ENCODE results near the gene IMPG2.
"Not testable (repeated sequence)": the region's sequence is repeated elsewhere in the genome, so short reads cannot be mapped to it uniquely, and the experiment has no call there.

Gene IMPG2

DNA sequence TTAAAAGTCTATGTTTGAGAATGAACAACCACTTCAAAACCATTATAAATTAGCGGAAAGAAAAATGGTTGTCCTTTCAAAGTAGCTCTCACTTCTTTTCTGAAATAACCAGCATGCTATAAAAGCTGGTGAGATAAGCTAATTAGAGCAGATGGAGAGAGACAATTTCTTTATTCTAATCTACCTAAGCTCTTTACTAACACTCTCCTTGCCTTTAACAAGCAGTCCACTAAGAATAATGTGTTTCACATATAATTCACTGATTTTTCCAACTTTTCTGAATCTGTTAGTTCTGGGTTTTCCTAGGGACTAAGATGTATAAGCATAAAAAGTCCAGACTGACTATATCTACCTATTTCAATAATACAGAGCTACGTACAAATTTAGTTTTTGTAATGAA is at the start of gene IMPG2:
TSS of gene IMPG2 (minus strand) at position 101 of the 400 bp plus-strand sequence. CDS start 203 bp downstream, outside the sequence.
- no peak for DNase-seq

DNA sequence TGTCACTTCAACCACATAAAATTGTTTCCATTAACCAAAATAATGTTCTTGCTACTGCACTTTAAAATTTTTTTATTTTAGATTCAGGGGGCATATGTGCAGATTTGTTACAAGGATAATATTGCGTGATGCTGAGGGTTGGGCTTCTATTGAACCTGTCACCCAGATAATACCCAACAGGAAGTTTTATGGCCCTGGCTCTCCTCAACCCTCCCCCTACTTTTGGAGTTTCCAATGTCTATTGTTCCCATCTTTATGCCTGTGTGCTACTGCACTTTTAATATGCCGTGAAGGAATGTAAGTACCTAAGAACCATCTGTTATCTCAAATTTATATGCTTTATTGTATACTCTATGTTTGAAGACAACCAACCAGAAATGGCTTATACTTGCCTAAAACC is 42.0 kb upstream of the IMPG2 start:
- no peak for DNase-seq

DNA sequence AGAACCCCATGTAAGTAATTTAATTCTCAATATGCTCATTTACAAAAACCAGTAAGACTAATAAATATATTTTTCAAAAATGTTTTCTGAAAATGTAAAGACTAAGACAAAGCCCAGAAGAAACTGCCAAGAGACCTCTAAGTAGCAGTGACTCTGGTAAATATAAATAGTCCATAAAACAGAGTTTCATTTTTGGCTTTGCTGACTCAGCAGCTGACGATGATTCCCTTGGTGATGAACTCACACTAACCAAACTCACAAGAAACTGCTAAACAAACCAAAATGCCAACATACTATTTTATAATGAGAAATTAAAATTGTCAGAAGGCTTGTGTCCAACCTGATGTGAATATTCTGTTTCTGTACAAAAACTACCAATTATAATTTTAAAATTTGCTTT is 31.5 kb upstream of the IMPG2 start:
- DNase-seq: no peak

DNA sequence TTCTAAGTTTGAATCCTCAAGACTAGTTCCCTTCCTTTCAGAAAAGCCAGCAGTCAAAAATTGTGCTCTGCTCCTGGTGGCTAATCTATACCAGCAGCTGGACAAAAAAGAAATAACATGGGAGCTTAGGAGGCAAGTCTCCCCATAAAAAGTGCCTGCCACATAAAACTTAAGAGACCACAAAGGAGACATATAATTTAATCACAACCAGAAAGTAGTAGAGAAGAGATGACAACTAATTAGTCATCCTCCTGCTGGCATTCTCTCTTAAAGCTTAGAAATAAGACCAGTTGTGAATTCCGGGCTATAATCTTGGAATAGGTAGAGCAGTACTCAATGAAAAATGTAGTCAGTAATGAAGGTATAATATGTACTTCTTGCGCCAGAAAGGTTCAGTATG is 20.2 kb upstream of the IMPG2 start:
- DNase-seq: no peak

DNA sequence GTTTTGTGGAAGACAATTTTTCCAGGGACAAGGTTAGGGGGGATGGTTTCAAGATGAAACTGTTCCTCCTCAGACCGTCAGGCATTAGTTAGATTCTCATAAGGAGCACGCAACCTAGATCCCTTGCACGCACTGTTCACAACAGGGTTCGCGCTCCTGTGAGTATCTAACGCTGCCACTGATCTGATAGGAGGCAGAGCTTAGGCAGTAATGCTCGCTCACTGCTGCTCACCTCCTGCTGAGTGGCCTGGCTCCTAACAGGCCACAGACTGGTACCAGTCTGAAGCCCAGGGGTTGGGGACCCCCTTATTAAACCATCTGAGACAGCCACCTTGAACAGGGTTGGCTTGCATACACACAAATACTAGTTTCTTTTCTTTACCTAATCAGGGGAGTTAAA is 13.5 kb upstream of the IMPG2 start:
- no peak for DNase-seq

DNA sequence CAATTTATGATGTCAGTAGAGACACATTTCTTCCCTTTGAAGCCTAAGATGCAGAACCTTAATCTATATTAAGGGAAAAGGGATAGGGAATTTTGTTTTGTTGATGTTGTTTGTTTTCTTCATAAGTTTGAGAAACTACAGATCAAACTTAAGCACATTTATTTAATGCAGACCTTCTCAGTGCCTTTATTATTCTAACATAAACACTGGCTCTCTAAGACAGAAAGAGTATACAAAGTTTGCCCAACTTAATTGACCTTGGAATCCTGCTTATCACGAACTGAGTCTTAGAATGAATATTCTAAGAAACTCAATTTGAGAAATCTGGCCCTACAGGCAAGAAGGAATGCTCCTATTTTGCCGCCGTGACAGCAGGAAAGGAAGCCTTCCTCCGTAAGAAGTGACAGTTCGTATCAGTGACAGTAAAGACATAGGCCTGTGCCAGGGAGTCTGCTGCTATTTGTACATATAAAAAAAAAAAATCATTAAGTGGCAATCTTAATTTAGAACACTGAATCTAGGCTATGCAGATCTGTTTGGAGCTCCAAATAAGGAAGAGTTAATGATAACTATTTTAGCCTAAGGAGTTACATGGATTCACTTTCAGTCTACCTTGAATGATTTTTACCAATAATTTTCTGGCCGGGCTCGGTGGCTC is 8.8 kb upstream of the IMPG2 start:
- DNase-seq: no peak

DNA sequence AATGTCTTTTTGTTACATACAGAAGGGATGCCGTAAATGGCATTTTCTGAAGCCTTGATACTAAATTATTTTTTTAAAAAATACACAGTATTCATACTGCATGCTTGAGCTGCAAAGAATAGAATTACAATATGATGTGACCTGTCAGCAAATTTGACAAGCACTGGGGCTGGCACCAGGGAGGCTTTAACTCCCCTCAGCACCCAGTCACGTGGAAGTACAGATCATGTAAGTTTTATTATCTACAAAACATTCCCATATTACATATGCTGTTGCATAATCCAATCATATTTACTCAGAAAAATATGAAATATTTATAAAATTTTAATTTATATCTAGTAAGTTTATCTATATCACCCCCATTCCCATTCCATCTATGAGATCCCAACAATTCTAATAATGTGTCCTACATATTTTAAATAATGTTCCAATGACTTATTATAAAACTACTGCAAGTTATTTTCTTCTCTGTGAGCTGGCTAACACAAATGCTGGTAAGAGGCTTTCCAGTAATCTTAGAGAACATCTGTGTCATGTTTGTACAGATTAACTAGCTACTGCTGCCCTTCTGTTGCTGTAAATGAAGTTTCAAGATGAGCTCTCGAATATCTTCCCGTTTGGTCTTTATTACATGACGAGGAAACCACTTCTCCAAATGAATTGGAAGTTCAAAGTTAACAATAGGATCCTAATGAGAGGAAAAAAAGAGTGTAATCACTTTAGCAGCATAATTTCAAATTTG is 5.2 kb upstream of the IMPG2 start:
- no peak for DNase-seq

DNA sequence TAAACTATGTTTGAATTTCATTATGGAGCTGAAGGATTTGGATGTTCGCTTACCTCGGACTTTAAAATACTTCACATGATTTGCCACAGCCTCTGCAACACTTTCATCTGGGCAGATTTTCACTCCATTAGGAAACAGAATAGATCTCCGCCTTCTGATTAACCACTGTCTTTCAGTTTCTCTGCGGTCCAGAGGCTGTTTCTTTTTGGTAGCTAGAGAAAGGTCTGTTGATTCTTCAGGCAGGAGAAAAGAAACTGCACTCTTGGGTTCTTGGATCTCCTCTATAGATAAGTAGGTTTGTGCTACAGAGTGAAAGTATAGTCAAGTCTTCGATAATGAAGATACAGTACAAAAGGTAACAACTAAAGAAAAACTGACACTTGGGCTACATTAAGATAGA is 844 bp downstream of the IMPG2 start:
- no peak for DNase-seq

DNA sequence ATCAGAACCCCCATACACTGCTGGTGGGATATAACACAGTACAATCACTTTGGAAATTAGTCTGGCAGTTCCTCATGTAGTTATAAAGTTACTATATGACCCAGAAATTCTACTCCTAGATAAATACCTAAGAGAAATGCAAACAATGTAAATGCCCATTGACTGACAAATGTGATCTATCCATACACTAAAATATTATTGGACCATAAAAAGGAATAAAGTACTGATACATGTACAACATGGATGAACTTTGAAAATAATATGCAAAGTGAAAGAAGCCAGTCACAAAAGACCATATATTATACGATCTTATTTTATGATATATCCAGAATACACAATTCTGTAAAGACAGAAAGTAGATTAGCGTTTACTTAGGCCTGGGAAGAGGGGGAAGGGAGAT is 7.8 kb downstream of the IMPG2 start:
- DNase-seq: no peak

DNA sequence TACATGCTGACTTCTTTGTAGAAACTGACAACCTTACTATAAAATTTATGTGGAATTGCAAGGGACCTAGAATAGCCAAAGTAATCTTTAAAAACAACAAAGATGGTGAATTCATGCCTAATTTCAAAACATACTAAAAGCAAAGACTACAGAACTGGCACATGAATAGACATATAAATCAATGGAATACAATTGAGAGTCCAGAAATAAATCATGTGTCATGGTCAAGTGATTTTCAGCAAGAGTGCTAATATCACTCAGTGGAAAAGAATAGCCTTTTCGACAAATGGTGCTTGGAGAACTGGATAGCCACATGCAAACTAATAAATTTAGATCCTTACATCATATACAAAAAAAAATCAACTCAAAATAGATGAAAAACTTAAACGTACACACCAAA is 8.7 kb downstream of the IMPG2 start:
- no peak for DNase-seq

DNA sequence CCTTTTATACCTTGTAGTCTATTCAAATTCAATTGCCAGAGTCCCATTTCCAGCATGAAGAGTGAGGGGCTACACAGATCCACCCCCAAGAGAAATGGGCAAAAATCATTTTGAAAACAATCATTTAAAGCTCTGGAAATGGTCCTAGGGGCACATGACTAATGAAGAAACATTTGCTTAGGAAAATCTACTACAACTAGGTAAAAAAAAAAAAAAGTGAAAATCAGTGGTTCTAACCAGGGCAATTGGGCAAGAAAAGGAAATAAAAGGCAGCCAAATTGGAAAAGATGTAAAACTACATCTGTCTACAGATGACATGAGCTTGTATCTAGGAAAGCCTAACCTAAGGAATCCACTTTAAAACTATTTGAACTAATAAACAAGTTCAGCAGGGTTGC is 9.4 kb downstream of the IMPG2 start:
- no peak for DNase-seq

DNA sequence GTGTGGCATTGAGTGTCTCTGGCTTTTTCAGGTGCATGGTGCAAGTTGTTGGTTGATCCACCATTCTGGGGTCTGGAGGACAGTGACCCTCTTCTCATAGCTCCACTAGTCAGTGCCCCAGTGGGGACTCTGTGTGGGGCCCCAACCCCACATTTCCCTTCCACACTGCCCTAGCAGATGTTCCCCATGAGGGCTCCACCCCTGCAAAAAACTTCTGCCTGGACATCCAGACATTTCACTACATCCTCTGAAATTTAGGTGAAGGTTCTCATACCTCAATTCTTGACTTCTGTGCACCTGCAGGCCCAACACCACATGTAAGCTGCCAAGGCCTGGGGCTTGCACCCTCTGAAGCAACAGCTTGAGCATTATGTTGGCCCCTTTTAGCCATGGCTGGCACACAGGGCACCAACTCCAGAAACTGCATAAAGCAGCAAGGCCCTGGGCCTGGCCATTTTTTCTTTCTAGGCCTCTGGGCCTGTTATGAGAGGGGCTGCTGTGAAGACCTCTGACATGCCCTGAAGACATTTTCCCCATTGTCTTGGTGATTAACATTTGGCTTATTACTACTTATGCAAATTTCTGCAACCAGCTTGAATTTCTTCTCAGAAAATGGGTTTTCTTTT is 12.1 kb downstream of the IMPG2 start:
- DNase-seq: not testable (repeated sequence)

DNA sequence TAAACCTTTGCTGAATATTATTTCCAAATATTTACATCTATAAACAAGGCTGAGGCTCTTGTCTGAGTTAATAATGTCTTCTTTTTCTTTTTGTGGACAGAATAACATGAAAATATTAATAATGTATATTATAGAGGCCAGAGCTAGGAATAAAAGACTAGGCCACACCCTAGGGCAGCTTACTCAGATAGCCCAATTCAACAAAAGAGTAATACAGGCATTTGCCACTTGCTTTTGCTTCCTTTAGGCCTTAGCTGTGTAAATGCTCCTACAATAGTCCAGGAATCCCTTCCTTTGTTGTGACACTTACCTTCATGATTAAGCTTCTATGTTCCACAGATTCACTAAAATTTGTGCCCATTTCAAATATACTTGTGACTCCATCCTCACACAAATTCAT is 16.5 kb downstream of the IMPG2 start:
- no peak for DNase-seq

DNA sequence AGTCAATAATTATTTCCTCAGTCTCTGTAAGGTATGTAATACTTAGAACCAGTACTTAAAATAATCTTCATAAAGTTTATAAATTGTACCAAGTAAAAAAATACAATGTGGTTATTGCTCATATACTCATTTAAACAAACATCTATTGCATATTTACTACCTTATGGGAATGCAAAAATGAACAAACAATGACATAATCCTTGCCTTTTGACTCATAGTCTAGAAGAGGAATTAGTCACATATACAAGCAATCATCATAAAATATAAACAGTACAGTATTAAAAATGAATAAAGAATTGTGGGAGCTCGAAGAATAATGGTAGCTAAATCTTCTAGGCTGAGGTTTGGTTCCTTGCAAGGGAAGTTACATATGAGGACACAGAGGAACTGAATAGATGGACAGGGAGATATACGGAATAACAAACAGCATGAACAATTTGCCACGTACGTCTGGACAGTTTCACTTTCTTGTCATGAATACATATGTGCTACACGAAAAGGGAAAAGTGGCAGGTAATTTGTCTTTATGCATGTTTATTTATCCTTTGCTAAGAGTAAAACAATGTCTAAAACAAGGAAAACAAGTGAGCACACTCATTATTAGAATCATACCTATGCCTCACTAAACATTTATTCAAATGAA is 17.2 kb downstream of the IMPG2 start:
- no peak for DNase-seq

DNA sequence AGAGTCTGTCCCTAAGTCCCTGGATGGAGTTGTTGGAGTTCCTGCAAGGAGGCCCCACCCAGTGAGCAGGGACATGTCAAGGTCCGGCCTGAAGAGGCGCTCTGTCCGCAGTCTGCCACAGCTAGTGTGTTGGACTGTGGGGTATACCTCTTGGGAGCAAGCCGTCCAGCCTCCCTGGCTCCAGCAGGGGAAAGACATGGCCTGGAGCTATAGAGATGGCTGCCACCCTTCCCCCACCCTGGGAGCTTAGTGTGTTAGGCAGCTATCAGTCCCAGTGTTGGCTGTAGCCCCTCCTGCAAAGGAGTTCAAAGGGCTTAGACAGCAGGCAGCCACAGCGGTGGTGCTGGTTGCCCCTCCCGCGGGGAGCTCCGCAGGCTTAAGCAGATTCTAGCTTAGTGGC is 20.3 kb downstream of the IMPG2 start:
- no peak for DNase-seq

DNA sequence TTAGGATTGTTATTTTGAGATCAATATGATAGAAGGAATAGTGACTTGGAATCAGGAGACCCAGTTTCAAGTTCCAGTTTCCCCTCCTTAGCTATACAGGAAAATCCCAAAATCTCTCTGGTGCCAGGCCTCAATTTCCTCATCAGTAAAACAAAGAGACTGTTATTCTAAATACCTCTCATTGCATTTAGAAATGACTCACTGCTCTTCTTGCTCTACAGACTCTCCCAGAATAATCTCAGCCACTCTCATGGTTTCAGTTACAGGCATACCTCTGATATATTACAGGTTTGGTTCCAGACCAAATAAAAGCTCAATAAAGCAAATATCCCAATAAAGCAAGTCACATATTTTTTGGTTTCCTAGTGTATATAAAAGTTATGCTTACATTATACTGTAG is 28.3 kb downstream of the IMPG2 start:
- DNase-seq: no peak

DNA sequence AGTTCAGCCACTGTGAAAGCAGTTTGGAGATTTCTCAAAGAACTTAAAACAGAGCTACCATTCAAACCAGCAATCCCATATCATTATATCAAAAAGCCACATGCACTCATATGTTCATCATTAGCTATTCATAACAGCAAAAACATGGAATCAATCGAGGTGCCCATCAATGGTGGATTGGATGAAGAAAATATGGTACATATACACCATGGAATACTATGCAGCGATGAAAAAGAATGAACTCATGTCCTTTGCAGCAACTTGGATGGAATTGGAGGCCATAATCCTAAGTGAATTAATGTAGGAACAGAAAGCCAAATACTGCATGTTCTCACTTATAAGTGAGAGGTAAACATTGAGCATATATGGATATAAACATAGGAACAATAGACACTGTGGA is 32.1 kb downstream of the IMPG2 start:
- no peak for DNase-seq

DNA sequence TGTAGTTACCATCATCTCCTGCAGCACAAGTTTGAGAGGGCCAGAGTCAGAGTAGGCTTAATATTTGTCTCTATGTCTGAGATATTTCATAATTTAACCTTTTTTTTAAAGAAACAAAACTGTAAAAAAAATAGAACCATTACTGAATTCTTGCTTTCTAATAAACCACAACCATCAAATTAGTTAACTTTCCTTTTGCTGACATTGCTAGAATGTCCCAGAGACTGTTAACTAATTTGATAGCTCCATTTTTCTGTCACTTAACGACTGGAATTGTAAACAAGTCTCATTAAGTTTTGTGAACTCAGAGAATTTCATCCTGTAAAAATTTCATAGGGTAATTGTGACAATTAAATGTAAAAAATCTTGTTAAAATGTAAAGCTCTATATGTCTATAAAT is 35.6 kb downstream of the IMPG2 start:
- no peak for DNase-seq

DNA sequence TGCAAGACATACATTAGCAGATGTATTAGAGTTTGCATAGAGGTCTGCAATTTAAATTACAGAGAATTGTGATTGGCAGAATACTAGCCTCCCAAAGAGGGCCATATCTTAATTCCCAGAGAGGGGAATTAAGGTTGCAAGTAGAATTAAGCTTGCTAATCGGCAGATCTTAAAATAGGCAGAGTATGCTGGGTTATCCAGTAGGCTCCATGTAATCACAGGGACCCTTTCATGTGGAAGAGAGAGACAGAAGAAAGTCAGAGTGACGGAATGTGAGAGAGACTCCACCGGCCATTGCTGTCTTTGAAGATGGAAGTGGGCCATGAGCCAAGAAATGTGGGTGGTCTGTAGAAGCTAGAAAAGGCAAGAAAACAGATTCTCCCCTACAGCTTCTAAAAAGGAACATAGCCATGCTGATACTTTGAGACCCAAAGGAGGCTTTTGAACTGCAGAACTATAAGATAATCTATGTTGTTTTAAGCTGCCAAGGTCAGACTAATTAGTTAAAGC is 38.8 kb downstream of the IMPG2 start:
- no peak for DNase-seq

DNA sequence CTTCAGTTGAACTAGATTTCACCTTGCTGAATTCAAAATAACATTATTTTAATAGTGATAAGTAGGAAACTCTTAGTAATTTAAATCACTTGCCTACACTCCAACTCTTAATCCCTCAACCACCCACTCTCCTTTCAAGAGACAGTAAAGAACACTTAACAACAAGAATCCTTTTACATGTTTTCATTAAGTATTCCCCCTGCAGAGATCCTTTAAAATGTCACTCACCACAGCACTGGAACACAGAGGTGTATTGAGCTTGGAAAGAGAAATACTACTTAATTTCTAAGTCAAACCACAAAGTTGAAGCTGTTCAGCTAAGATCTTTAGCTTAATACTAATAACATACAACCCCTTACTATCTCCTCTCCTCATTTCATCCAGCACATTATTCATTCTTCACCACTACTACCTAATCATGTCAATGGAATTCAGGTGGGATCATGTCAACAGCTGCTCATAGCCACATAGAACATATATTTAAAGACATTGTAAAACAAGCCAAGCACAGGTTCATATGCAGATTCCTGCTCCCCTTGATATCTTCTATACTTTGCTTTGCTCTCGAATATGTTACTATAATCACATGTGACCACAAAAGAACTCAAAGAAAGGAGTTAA is 40.5 kb downstream of the IMPG2 start:
- no peak for DNase-seq

DNA sequence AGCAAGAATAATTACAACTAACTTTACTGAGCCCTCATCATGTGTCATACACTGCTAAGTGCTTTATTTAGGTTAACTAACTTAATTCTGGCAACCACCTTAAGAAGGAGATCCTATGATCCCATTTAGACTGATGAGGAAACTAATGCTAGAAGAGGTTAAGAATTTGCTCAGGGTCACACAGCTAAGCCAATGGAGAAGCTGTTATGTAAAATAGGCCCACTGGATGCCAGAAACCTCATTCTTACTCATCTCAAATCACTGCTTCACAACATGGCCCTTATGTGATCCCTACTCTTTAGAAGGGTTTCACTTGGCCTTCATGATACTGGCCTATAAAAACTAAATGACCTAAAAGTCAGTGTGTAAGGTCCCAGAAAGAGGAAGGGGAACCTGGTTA is 41.2 kb downstream of the IMPG2 start:
- no peak for DNase-seq

DNA sequence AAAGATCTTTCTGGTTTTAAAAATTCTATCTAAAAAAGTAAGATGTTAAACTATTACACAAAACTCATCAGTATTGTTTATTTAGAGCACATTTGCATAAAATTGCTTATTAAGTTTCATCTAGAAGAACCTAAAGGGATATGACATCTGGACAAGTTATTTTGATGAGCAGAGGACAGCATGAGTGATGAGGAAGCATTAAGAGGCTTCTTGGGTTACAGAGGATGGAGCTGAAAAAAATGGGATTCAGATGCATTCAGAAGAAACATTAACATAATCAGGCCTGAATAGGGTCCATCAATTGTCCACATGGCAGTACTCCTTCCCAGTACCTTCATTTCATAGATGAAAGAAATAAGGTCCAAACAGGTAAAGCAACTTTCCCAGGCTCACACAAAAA is 41.6 kb downstream of the IMPG2 start:
- DNase-seq: no peak

DNA sequence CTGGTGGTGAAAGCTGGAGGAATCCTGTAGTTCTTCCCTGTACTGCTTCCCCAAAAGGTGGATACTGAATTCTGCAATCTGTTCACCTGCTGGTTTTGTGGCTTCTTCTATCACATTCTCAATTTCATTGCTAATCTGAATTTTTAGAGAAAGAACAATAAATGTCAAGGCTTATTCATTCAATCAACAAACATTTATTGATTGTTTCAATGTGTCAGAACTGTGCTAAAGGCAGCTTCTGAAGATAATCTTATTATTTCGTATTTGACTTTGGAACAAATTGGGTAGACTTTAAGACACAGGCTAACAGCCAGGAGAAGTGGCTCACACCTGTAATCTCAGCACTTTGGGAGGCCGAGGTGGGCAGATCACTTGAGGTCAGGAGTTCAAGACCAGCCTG is 46.8 kb downstream of the IMPG2 start:
- DNase-seq: no peak
